Measurements from ENCODE around the gene KIAA1755. TPM values are rescaled to one million over a fixed set of nuclear protein-coding genes. Genes with fewer than 3 reads are reported as not detected.

The KIAA1755 gene
- polyA plus RNA-seq, 1 donor from 2014 or later = not detected

GRCh38 chr20:38199501-38200390 lies 60.8 kb downstream of the KIAA1755 start:
- no peak overlapping the region for H3K4me2 ChIP-seq (ENCODE audit: low read length)
- H3K9me3 ChIP-seq (ENCODE audit: low read length) = no peaks in the 10 kb centered on the region
- H3K9me2 ChIP-seq (ENCODE audit: insufficient read depth, low read length) = no peaks in the 10 kb centered on the region
- no peak overlapping the region for H3K9ac ChIP-seq (ENCODE audit: low read length)
- no peaks in the 10 kb centered on the region for H3F3A ChIP-seq (ENCODE audit: insufficient read depth, low read length, poor library complexity, severe bottlenecking)
- no peaks in the 10 kb centered on the region for H3K27me3 ChIP-seq (ENCODE audit: insufficient read depth, low read depth, low read length)
- no peak for TF ChIP-seq POLR2AphosphoS5 (IDR thresholded peaks at IDR 0.05)
- no peak for TF ChIP-seq CTCF (IDR thresholded peaks at IDR 0.05; ENCODE audit: poor library complexity, severe bottlenecking)
- TF ChIP-seq SMC3 (conservative IDR thresholded peaks at IDR 0.05; ENCODE audit: poor library complexity) = no peak
- TF ChIP-seq EP300 (conservative IDR thresholded peaks at IDR 0.05; ENCODE audit: poor library complexity, severe bottlenecking) = no peak
- no peak for TF ChIP-seq MXI1 (conservative IDR thresholded peaks at IDR 0.05; ENCODE audit: poor library complexity, severe bottlenecking)
- TF ChIP-seq REST (IDR thresholded peaks at IDR 0.05; ENCODE audit: borderline replicate concordance) = no peak
- TF ChIP-seq EZH2 (IDR thresholded peaks at IDR 0.05; ENCODE audit: borderline replicate concordance, insufficient read depth, low read length, poor library complexity, severe bottlenecking) = no peak
- no peak for TF ChIP-seq TAF1 (IDR thresholded peaks at IDR 0.05; ENCODE audit: low read depth)
- no peak for TF ChIP-seq RAD21 (conservative IDR thresholded peaks at IDR 0.05)
- H4K20me1 ChIP-seq (ENCODE audit: insufficient read depth) = no peaks in the 10 kb centered on the region
- no peaks in the 10 kb centered on the region for H3K36me3 ChIP-seq (ENCODE audit: insufficient read depth, low read length)
- no peak overlapping the region for H3K4me3 ChIP-seq (ENCODE audit: low read length)
- H3K27ac ChIP-seq (ENCODE audit: low read length) = no peak overlapping the region
- no peak overlapping the region for H2AFZ ChIP-seq (ENCODE audit: low read depth, low read length)
- no peaks in the 10 kb centered on the region for H3K79me2 ChIP-seq (replicated peaks; ENCODE audit: insufficient read depth, low read length)

GRCh38 chr20:38198238-38198861 lies 62.2 kb downstream of the KIAA1755 start:
- Histone ChIP-seq H3F3A (ENCODE audit: insufficient read depth, low read length, poor library complexity, severe bottlenecking) (no peaks in the 10 kb centered on the region), H3K36me3 (ENCODE audit: insufficient read depth, low read length) (no peaks in the 10 kb centered on the region), H3K9me3 (ENCODE audit: low read length) (no peaks in the 10 kb centered on the region), H2AFZ (ENCODE audit: low read depth, low read length) (no peak overlapping the region), H4K20me1 (ENCODE audit: insufficient read depth) (no peaks in the 10 kb centered on the region), H3K9ac (ENCODE audit: low read length) (no peak overlapping the region), H3K27me3 (ENCODE audit: insufficient read depth, low read depth, low read length) (no peaks in the 10 kb centered on the region), H3K4me2 (ENCODE audit: low read length) (no peak overlapping the region), H3K4me3 (ENCODE audit: low read length) (no peak overlapping the region), H3K79me2 (replicated peaks; ENCODE audit: insufficient read depth, low read length) (no peaks in the 10 kb centered on the region), H3K9me2 (ENCODE audit: insufficient read depth, low read length) (no peaks in the 10 kb centered on the region), H3K27ac (ENCODE audit: low read length) (no peak overlapping the region)
- TF ChIP-seq POLR2AphosphoS5 (IDR thresholded peaks at IDR 0.05) (no peak), MXI1 (conservative IDR thresholded peaks at IDR 0.05; ENCODE audit: poor library complexity, severe bottlenecking) (no peak), CTCF (IDR thresholded peaks at IDR 0.05; ENCODE audit: poor library complexity, severe bottlenecking) (no peak), EZH2 (IDR thresholded peaks at IDR 0.05; ENCODE audit: borderline replicate concordance, insufficient read depth, low read length, poor library complexity, severe bottlenecking) (no peak), REST (IDR thresholded peaks at IDR 0.05; ENCODE audit: borderline replicate concordance) (no peak), EP300 (conservative IDR thresholded peaks at IDR 0.05; ENCODE audit: poor library complexity, severe bottlenecking) (no peak), RAD21 (conservative IDR thresholded peaks at IDR 0.05) (no peak), TAF1 (IDR thresholded peaks at IDR 0.05; ENCODE audit: low read depth) (no peak), SMC3 (conservative IDR thresholded peaks at IDR 0.05; ENCODE audit: poor library complexity) (no peak)

Data from neural cell (in vitro differentiated cells).